DND-41 (cell line): ENCODE data around the gene CYFIP1.

Source experiments
- ATAC-seq: fragments of 200-7000 bp; cut with Tn5 transposase; 3 replicates; pipeline ENCODE4 v1.9.1; 2021; ENCODE audit warnings: low read depth; ENCODE audit not compliant: insufficient read depth
- DNase-seq: peaks from one replicate; pipeline ENCODE4 v3.0.0-alpha.2; 2020
- H2AFZ ChIP-seq: 2 replicates; pipeline ENCODE4 v1.6.0; 2012; ENCODE audit warnings: low read depth, low read length
- H3K27ac ChIP-seq: 2 replicates; pipeline ENCODE4 v1.5.1; 2012; ENCODE audit warnings: low read length, inconsistent platforms
- H3K27me3 ChIP-seq: fragments of 200-600 bp; sonication (generic); 2 replicates; pipeline ENCODE4 v1.6.0; 2012; ENCODE audit warnings: low read length, mild to moderate bottlenecking, inconsistent platforms; ENCODE audit not compliant: insufficient read depth, poor library complexity
- H3K36me3 ChIP-seq: 2 replicates; pipeline ENCODE4 v1.5.1; 2012; ENCODE audit warnings: low read length, inconsistent platforms; ENCODE audit not compliant: insufficient read depth
- H3K4me1 ChIP-seq: 2 replicates; pipeline ENCODE4 v1.5.1; 2012; ENCODE audit warnings: mild to moderate bottlenecking, low read length; ENCODE audit not compliant: insufficient read depth
- H3K4me2 ChIP-seq: 2 replicates; pipeline ENCODE4 v1.6.0; 2012; ENCODE audit warnings: mild to moderate bottlenecking, moderate library complexity, low read length, inconsistent platforms; ENCODE audit not compliant: insufficient read depth
- H3K4me3 ChIP-seq, 2 experiments: fragments of 200-600 bp in 1 of 2; shearing (Covaris generic) in 1 of 2; 2 replicates each; pipeline ENCODE4 v1.5.1; 2012 to 2016; ENCODE audit warnings: inconsistent platforms in 2 of 2, low read length in 2 of 2, mild to moderate bottlenecking in 2 of 2, low read depth in 1 of 2, moderate library complexity in 1 of 2
- H3K79me2 ChIP-seq: 2 replicates; pipeline ENCODE4 v1.6.0; 2012; ENCODE audit warnings: low read length, inconsistent platforms; ENCODE audit not compliant: insufficient read depth
- H3K9ac ChIP-seq: 2 replicates; pipeline ENCODE4 v1.6.0; 2012; ENCODE audit warnings: low read depth, mild to moderate bottlenecking, inconsistent platforms, low read length, moderate library complexity
- H3K9me3 ChIP-seq: 2 replicates; pipeline ENCODE4 v1.5.1; 2012; ENCODE audit warnings: low read length, moderate library complexity, mild to moderate bottlenecking, inconsistent platforms; ENCODE audit not compliant: insufficient read depth, severe bottlenecking
- H4K20me1 ChIP-seq: 2 replicates; pipeline ENCODE4 v1.6.0; 2012; ENCODE audit warnings: low read length; ENCODE audit not compliant: insufficient read depth
- EZH2 ChIP-seq: IDR thresholded peaks from 3 replicates; pipeline ENCODE4 v1.6.1; 2012; ENCODE audit warnings: borderline replicate concordance, low read depth, mild to moderate bottlenecking, moderate library complexity, low read length, inconsistent platforms; ENCODE audit not compliant: severe bottlenecking
- TF ChIP-seq, protein P1 (sequence below): IDR thresholded peaks from 2 replicates; pipeline ENCODE4 v1.5.1; 2012; ENCODE audit warnings: borderline replicate concordance, low read length, moderate library complexity, mild to moderate bottlenecking; ENCODE audit not compliant: poor library complexity, severe bottlenecking; ENCODE audit errors: extremely low read depth

CYFIP1 gene

DNA sequence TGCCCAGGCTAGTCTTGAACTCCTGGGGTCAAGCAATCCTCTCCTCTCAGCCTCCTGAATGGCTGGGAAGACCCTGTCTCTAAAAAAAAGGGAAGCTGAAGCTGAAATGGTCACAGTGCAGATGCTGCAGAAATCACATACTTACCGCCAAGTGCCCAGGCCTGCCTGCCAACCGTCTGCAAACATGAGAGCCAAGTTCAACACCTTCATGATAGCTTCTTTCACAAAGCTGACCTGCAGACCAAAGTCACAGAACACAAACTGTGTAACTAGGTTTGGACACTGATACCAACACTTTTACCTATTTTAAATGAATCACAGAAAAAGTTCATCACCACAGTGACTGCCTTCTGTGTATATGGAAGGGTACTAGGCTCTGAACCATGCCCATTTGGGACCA, 22.8 kb upstream of the CYFIP1 start:
- Histone ChIP-seq H2AFZ (no peak overlapping the region), H3K9me3 (no peaks in the 10 kb centered on the region), H3K79me2 (no peaks in the 10 kb centered on the region), H3K4me2 (no peak overlapping the region), H3K9ac (no peak overlapping the region), H3K4me3 (no peak overlapping the region), H3K36me3 (peaks cover 84% of the 10 kb centered on the region), H3K27ac (no peak overlapping the region), H4K20me1 (no peaks in the 10 kb centered on the region), H3K4me1 (no peaks in the 10 kb centered on the region), H3K27me3 (no peaks in the 10 kb centered on the region)
- no peak for ATAC-seq
- DNase-seq: no peak
- no peak for TF ChIP-seq EZH2
- TF ChIP-seq, protein P1, sequence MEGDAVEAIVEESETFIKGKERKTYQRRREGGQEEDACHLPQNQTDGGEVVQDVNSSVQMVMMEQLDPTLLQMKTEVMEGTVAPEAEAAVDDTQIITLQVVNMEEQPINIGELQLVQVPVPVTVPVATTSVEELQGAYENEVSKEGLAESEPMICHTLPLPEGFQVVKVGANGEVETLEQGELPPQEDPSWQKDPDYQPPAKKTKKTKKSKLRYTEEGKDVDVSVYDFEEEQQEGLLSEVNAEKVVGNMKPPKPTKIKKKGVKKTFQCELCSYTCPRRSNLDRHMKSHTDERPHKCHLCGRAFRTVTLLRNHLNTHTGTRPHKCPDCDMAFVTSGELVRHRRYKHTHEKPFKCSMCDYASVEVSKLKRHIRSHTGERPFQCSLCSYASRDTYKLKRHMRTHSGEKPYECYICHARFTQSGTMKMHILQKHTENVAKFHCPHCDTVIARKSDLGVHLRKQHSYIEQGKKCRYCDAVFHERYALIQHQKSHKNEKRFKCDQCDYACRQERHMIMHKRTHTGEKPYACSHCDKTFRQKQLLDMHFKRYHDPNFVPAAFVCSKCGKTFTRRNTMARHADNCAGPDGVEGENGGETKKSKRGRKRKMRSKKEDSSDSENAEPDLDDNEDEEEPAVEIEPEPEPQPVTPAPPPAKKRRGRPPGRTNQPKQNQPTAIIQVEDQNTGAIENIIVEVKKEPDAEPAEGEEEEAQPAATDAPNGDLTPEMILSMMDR: no peak

DNA sequence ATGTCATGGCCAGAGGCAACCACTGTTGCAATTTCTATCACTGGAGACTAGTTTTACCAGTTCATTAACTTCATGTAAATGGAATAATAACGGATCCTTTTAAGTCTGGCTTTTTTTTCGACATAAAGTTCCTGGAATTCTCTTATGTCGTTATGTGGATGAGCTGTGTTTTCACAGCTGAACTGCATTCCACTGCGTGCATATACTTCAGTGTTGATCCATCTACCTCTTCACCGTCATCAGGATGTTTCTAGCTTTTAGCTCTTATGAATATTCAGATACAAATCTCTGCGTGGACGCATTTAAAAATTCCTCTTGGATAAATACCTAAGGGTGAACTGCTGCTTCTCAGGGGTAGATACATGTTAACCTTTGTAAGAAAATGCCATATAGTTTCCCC, 15.6 kb upstream of the CYFIP1 start:
- H3K9ac ChIP-seq: no peak overlapping the region
- H3K27ac ChIP-seq: no peak overlapping the region
- H3K4me1 ChIP-seq: no peaks in the 10 kb centered on the region
- no peak for TF ChIP-seq EZH2
- TF ChIP-seq, protein P1: no peak
- H3K4me3 ChIP-seq: no peak overlapping the region
- ATAC-seq: no peak
- H3K4me2 ChIP-seq: no peak overlapping the region
- no peak overlapping the region for H2AFZ ChIP-seq
- no peaks in the 10 kb centered on the region for H3K79me2 ChIP-seq
- no peak for DNase-seq
- no peaks in the 10 kb centered on the region for H4K20me1 ChIP-seq
- H3K27me3 ChIP-seq: no peaks in the 10 kb centered on the region
- H3K9me3 ChIP-seq: no peaks in the 10 kb centered on the region
- peaks cover 45% of the 10 kb centered on the region; the same call in 1 of the 2 replicates for H3K36me3 ChIP-seq

DNA sequence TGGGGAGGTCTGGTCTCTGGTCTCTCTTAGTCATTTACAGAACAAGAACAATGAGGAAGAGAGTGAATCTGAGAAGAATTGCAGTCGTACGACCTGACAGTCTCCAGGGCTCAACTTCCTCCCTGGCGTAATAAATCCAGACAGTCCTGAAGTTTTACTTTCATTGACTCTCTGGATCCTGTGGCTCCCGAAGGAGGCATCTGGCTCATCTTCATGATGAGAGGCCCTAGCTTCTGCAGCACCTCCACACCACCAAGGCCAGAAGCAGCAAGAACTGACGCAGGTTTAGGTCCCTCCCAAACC, 11.8 kb upstream of the CYFIP1 start:
- no peak overlapping the region for H3K4me2 ChIP-seq
- H3K9me3 ChIP-seq: no peaks in the 10 kb centered on the region
- no peaks in the 10 kb centered on the region for H3K4me1 ChIP-seq
- H3K27ac ChIP-seq: no peak overlapping the region
- no peak overlapping the region for H3K9ac ChIP-seq
- TF ChIP-seq, protein P1: no peak
- TF ChIP-seq EZH2: no peak
- H3K27me3 ChIP-seq: no peaks in the 10 kb centered on the region
- DNase-seq (no peak), ATAC-seq (no peak)
- H3K79me2 ChIP-seq: no peaks in the 10 kb centered on the region
- peaks cover 19% of the 10 kb centered on the region; the same call in 1 of the 2 replicates for H3K36me3 ChIP-seq
- no peaks in the 10 kb centered on the region for H4K20me1 ChIP-seq
- no peak overlapping the region for H3K4me3 ChIP-seq
- no peak overlapping the region for H2AFZ ChIP-seq
